GM08714 (cell line): ENCODE measurements around the gene LBH.

Experiments
- H3K4me3 ChIP-seq: fragments of 200-500 bp; sonication (Bioruptor generic); 2 replicates; pipeline ENCODE4 v1.5.1; 2014; ENCODE audit warnings: mild to moderate bottlenecking, low read length, inconsistent platforms
- ZNF274 ChIP-seq: IDR thresholded peaks from 2 replicates; pipeline ENCODE4 v1.6.1; 2012; ENCODE audit warnings: mild to moderate bottlenecking, low read depth, low read length

LBH gene

DNA sequence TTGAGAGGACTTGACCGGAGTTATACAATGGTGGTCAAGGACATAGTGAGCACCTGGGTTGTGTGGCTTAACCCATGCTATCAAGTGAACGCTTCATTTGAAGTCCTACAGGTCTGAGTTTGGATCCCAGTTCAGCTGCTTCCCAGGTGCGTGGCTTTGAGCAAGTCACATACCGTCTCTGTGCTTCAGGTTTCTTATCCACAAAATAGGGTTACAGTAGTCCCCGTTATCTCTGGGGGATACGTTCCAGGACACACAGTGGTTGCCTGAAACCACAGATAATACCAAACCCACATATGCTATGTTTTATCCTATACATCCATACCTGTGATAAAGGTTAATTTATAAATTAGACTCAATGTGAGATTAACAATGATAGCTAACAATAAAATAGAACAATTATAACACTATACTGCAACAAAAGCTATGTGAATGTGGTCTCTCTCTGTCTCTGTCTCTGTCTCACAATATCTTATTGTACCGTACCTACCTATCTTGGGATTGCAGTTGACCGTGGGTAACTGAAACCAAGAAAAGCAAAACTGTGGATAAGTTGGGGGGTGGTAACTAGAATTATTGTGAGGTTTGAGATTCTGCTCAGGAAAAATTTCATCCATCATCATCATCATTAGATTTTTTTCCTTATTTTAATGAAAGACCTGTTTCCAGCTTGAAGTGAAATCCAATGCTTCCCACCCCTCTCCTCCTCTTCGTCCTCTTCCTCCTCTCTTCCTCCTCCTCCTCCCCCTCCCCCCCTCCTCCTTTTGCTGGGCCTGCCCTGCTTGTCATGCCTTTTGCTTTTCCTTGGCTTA is 22.7 kb downstream of the LBH start:
- TF ChIP-seq ZNF274: no peak
- H3K4me3 ChIP-seq: no peak overlapping the region

DNA sequence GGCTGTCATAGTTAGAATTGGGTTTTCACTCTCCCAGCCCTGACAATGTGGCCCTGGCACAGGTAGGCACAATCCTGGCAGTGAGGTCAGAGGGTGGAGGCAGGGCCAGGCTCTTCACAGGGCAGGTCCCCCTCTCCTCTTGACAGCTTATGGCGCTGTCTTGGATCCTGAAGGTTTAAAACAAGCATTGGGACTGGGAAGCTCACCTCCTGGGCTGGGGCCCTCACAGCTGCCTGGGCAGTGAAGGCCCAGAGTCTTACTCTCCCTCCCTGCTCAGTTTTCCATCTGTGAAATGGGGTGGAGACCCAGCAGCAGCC is 23.3 kb downstream of the LBH start:
- TF ChIP-seq ZNF274: no peak
- no peak overlapping the region for H3K4me3 ChIP-seq

DNA sequence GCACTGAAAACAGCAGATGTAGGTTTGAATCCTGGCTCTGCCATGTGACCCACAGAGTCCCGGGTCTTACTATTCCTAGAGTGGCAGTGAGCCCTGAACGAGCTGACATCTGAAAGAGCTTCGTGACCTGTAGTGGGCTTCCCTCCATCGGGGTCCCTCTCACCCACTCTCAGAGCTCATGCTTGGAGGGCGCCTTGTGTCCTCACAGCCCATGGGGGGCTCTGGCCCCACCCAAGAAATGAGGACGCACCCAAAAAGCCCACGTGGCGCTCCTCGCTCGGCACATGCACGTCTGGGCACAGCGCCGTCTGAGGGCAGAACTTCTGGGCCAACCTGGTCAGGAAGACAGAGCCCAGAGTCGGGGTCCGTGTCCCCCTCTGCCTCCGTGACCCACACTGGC is 23.7 kb downstream of the LBH start:
- H3K4me3 ChIP-seq: no peak overlapping the region
- no peak for TF ChIP-seq ZNF274

DNA sequence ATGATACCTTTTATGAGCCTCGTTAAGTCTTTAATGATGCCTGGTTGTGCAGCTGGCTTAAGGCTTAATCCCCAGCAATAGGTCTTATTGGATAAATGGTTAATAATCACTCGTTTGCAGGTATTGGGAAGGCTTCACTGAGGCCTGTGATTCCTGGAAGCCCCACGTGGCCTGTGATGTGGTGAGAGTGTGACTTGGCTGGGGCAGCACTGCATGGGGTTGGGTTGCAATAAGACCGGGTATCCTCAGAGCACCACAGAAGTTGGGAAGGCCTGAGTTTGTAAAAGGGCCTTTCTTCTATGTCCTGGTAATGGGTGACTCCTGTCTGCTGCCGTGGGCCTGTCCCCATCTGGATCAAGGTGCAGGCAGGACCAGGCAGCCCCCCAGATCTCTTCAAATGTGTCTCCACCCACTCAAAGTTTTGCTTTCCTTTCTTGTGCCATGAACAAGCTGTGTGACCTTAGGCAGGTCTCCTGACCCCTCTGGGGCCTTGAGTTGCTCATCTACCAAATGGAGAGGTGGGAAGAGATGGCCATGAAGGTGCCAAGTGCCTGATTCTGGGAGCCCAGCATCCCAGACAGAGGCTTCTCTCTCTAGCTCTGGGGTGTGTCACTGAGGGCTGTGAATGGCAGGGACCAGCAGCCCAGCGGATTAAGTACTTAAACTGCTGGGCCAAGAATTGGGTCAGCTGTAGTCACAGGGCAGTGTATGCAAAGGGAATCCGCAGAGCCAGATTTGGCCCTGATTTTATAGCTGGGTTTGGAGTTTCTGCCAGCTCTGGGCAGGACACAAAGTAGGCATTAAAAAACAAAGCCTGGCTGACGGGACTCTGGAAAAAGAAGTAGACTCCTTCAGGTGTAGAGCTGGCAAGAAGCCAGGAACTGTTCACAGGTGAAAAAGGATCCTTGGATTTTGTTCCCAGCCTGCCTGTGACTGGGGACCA is 24.4 kb downstream of the LBH start:
- no peak for TF ChIP-seq ZNF274

GRCh38 chr2:30257266-30258214 is 26.2 kb downstream of the LBH start:
- H3K4me3 ChIP-seq: no peak overlapping the region
- no peak for TF ChIP-seq ZNF274

More for the DNA sequence above, 24.4 kb downstream of the LBH start:
- H3K4me3 ChIP-seq: no peak overlapping the region

DNA sequence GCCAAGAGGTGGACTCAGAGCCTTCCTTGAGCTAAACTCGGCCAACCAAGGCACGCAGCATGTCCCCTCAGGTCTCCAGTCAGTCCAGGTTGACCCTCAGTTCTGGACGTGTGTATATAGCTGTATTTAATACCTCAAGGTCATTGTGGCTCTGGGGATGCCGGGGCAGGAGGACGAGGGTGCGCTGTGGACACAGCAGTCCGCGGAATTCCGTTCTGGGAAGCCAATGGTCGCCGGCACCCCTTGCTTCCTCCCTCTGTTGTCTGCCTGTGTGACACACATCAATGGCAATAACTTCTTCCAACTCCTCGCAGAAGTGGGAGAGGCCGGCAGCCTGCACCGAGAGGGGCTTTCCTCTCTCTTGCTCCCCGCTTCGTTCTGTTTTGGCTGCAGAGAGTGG is 27.7 kb downstream of the LBH start:
- no peak for TF ChIP-seq ZNF274
- H3K4me3 ChIP-seq: no peak overlapping the region

DNA sequence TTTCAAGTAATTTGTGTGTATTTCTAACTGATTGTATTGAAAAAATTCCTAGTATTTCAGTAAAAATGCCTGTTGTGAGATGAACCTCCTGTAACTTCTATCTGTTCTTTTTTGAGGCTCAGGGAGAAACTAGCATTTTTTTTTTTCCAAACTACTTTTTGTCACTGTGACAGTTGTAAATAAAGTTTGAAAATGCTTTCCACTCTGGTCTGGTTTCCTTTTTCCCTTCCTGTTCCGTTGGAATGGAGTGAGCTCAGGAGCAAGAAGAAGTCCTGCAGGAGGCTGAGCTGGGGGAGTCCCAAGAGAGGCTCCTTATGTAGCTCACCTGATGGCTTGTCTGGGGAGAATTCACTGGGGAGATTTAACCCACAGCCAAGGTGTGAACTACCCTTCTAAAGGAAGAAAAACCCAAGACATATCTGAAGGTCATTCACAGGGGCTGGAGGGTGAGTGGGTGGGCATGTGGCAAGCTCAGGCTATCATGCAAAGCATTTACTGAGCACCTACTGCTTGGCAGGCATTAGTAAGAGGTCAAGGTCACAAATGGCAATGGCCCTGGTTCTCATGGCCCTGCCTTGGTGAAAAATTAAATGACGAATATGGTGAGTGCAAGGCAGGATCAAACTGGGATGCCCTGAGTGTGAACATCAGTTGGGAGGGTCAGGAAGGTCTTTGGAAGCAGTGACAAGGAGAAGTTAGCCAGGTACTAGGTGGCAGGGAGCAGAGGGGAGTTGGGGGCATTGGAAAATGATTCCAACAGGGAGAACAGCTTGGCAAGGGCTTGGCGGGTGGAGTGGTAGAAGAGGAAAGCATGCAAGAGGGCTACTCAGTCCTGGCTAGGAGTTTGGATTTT is 28.7 kb downstream of the LBH start:
- TF ChIP-seq ZNF274: no peak
- H3K4me3 ChIP-seq: no peak overlapping the region

DNA sequence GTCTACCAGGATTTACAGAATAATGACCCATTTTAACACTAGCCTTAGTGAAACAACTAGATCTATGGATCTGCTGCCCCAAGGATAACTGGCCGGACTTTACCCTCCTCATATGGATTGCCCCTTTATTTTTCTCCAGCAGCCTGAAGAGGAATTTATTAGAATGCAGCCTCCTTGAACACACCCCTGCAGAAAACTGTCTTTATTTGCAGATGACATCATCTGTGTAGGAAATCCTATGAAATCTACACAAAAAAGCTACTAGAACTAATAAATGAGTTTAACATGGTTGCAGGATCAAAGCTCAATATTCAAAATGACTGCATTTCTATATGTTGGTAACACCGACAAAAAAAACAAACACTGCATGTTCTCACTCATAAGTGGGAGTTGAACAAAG is 29.6 kb downstream of the LBH start:
- no peak for TF ChIP-seq ZNF274
- H3K4me3 ChIP-seq: no peak overlapping the region

GRCh38 chr2:30261695-30262211 is 30.4 kb downstream of the LBH start:
- no peak overlapping the region for H3K4me3 ChIP-seq
- no peak for TF ChIP-seq ZNF274

GRCh38 chr2:30262716-30263309 is 31.5 kb downstream of the LBH start:
- TF ChIP-seq ZNF274: no peak
- no peak overlapping the region for H3K4me3 ChIP-seq

DNA sequence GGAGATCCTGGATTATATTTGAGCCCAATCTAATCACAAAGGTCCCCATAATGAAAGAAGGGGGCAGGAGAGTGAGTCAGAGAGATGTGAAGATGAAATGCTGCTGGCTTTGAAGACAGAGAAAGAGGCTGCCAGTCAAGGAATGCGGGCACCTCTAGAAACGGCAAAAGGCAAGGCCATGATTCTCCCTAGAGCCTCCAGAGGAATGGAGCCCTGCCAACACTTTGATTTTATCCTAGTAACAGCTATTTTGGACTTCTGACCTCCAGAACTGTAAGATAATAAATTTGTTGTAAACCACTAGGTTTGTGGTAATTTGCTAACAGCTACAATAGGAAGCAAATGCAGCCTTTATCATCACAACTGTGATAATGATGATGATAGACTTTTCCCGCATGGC is 32.9 kb downstream of the LBH start:
- no peak for TF ChIP-seq ZNF274
- H3K4me3 ChIP-seq: no peak overlapping the region

GRCh38 chr2:30265052-30266015 is 34.0 kb downstream of the LBH start:
- no peak for TF ChIP-seq ZNF274
- H3K4me3 ChIP-seq: no peak overlapping the region
